Lung (tissue), 12 donors: Measurements from ENCODE around the gene GPC6. TPM values are rescaled to one million over a fixed set of nuclear protein-coding genes. Genes with fewer than 3 reads are reported as not detected.

Source experiments
- ATAC-seq: fragments of 200-7000 bp; cut with Tn5 transposase; one replicate; pipeline ENCODE4 v1.9.1; 2020; ENCODE audit warnings: moderate number of reproducible peaks; ENCODE audit not compliant: insufficient read depth, low FRiP score
- DNase-seq, 3 donors: peaks; one replicate each; pipeline ENCODE4 v3.0.0-alpha.2; 2013 to 2017
- H3K27ac ChIP-seq, 2 donors: one replicate each; pipeline ENCODE4 v1.5.1; 2013; ENCODE audit warnings: mild to moderate bottlenecking in 2 of 2, moderate library complexity in 2 of 2, control low read depth in 1 of 2, inconsistent platforms in 1 of 2, low read depth in 1 of 2, low read length in 1 of 2
- H3K27me3 ChIP-seq, 3 donors: one replicate each; pipeline ENCODE4 v1.5.1; 2013; ENCODE audit warnings: low read length in 2 of 3; ENCODE audit not compliant: control insufficient read depth in 3 of 3, insufficient read depth in 3 of 3
- H3K36me3 ChIP-seq, 4 donors: one replicate each; pipeline ENCODE4 v1.5.1; 2013; ENCODE audit warnings: low read length in 4 of 4, mild to moderate bottlenecking in 1 of 4, moderate library complexity in 1 of 4; ENCODE audit not compliant: control insufficient read depth in 4 of 4, insufficient read depth in 4 of 4
- H3K4me1 ChIP-seq, 5 donors: one replicate each; pipeline ENCODE4 v1.5.1; 2013; ENCODE audit warnings: low read length in 5 of 5, mild to moderate bottlenecking in 2 of 5, moderate library complexity in 1 of 5; ENCODE audit not compliant: control insufficient read depth in 5 of 5, insufficient read depth in 5 of 5
- H3K4me3 ChIP-seq: one replicate; pipeline ENCODE4 v1.5.1; 2013; ENCODE audit warnings: mild to moderate bottlenecking, control low read depth, moderate library complexity
- H3K9ac ChIP-seq, 2 donors: one replicate each; pipeline ENCODE4 v1.5.1; 2013; ENCODE audit warnings: low read length in 2 of 2, control low read depth in 1 of 2; ENCODE audit not compliant: insufficient read depth in 1 of 2
- H3K9me3 ChIP-seq, 4 donors: one replicate each; pipeline ENCODE4 v1.5.1; 2013; ENCODE audit warnings: low read length in 3 of 4, mild to moderate bottlenecking in 1 of 4, moderate library complexity in 1 of 4; ENCODE audit not compliant: control insufficient read depth in 4 of 4, insufficient read depth in 3 of 4
- CTCF ChIP-seq: IDR thresholded peaks from 2 replicates; pipeline ENCODE4 v1.5.1; 2012; ENCODE audit warnings: mild to moderate bottlenecking; ENCODE audit errors: control extremely low read depth, extremely low read depth
- WGBS, 2 donors: extraction: QIAGEN DNeasy Blood & Tissue Kit; methylation state at CpG; one replicate each; pipeline ENCODE4 v1.1.7; 2013; 5-methylcytosine and 5-hydroxymethylcytosine counted together
- polyA plus RNA-seq, 2 donors: library from polyadenylated mRNA; stranded (reverse); fragments of 200-250 nt; gene quantifications; one replicate each; pipeline ENCODE4 v1.2.1, GENCODE V29; 2013
- total RNA-seq, 2 donors: library from RNA; depleted of rRNA in 1 of 2; stranded (reverse); fragments of >200 nt in 1 of 2; gene quantifications; one replicate each; pipeline ENCODE4 v1.2.1, GENCODE V29; 2014 to 2021
- donor health status: control.
- donor health status: control.
- donor health status: Bipolar disorder and iron deficiency.
- donor health status: healthy.
- donor health status: DM: yes; HTN: yes; CAD: no.

Gene GPC6
- total and polyA plus RNA-seq, 4 donors, result 0.45 to 31.4 (median 4.8) TPM

- no peak overlapping the region for H3K4me3 ChIP-seq
- no peak for TF ChIP-seq CTCF
- no peaks in the 10 kb centered on the region for H3K27me3 ChIP-seq
- H3K27ac ChIP-seq, result no peak overlapping the region
- H3K9ac ChIP-seq, result no peak overlapping the region
- DNase-seq, result peak in 2 of 3 donors; percentile 21 to 44
- H3K4me1 ChIP-seq, result peaks cover 0 to 6% (median 0%) of the 10 kb centered on the region in 5 donors
- 75 to 85% methylated on average over 5 of the region's 5 CpGs for WGBS, 2 donors
- no peak for ATAC-seq
- H3K36me3 ChIP-seq, result no peaks in the 10 kb centered on the region
- H3K9me3 ChIP-seq, result peaks cover 0 to 12% (median 0%) of the 10 kb centered on the region in 4 donors
These were observed 247.0 kb downstream of the GPC6 start for GRCh38 chr13:93473441-93474270.

- no peak overlapping the region for H3K9ac ChIP-seq
- H3K4me3 ChIP-seq, result no peak overlapping the region
- H3K36me3 ChIP-seq, result no peaks in the 10 kb centered on the region
- DNase-seq (peak in 1 of 3 donors; percentile 34), ATAC-seq (no peak)
- H3K9me3 ChIP-seq, result peaks cover 0 to 12% (median 0%) of the 10 kb centered on the region in 4 donors
- no peak overlapping the region for H3K27ac ChIP-seq
- H3K4me1 ChIP-seq, result peaks cover 0 to 6% (median 0%) of the 10 kb centered on the region in 5 donors
- H3K27me3 ChIP-seq, result no peaks in the 10 kb centered on the region
- TF ChIP-seq CTCF, result no peak
- 76 to 88% methylated on average over 8 of the region's 8 CpGs for WGBS, 2 donors
These were observed 249.6 kb downstream of the GPC6 start for GRCh38 chr13:93476175-93476574.

GRCh38 chr13:93477238-93477637, 250.6 kb downstream of the GPC6 start:
- TF ChIP-seq CTCF, result no peak
- H3K9me3 ChIP-seq, result peaks cover 0 to 11% (median 0%) of the 10 kb centered on the region in 4 donors
- DNase-seq (no peak), ATAC-seq (no peak)
- no peaks in the 10 kb centered on the region for H3K36me3 ChIP-seq
- H3K27me3 ChIP-seq, result no peaks in the 10 kb centered on the region
- H3K4me3 ChIP-seq, result no peak overlapping the region
- no peak overlapping the region for H3K27ac ChIP-seq
- H3K9ac ChIP-seq, result no peak overlapping the region
- H3K4me1 ChIP-seq, result peaks cover 0 to 4% (median 0%) of the 10 kb centered on the region in 5 donors
